MV-4-11 (cell line): ENCODE data around the gene NREP.

Source experiments
- DNase-seq: peaks from one replicate; lab custom pipeline; 2025; lab: John Stamatoyannopoulos, UW

The NREP gene

GRCh38 chr5:111765613-111766571, 8.9 kb upstream of the NREP start:
- no peak for DNase-seq

DNA sequence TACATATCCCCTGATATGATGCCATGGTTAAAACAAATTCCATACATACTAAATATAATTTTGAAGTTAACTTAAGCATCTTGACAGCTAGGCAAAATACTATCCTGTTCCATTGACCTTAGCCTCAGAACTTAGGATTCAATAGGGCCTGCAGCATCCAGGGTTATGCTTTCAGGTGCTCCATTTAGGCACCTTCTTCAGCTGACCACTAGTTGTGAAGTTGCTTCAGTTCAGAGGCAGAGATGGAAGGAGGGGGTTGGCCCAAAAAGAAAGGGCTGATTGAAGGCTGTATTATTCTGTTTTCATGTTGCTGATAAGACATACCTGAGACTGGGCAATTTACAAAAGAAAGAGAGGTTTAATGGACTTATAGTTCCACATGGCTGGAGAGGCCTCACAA, 7.0 kb upstream of the NREP start:
- DNase-seq: no peak

DNA sequence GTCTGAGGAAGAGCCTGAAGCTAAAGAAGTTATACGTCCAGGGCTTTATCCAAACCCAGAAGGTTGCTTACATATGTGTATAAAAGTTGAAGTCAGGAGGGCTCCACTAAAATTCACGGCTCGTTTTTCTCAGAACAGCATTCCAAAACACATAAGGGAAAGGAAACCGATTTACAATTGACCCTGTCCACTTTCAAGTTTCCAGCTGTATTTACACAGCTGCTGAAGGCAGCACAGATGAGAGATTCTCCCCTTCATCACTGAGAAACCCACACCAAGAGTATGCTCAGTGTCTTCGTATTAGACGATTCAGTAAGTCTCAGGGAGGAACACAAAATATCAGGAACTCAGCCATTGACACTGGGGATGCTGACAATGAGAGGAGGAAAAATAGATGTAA, 5.9 kb upstream of the NREP start:
- no peak for DNase-seq

GRCh38 chr5:111758284-111758628, 1.3 kb upstream of the NREP start:
- no peak for DNase-seq

GRCh38 chr5:111757355-111758283, 625 bp upstream of the NREP start:
- peak; percentile 89 for DNase-seq

DNA sequence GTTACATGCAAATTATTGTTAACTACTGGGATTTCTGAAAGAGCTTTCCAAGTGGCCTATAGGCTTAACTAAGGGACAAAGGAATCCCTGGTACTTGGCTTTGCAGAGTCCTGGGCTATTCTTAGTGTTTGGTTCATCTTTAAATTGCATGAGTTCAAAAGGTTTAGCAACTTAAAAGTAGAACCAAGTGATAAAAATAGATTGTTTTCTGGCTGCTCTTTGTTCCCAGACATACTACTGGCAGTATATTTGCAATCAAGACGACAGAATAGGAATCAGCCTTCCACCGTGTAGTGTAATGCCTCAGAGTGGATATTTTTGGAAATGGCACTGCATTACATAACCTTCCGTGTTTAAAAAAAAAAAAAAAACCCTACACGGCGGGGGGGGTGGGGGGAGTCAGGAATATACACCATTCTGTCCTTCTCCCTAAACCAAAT, 1.0 kb downstream of the NREP start:
- DNase-seq: peak; percentile 78

- DNase-seq: no peak
Measured at GRCh38 chr5:111755345-111755941, 1.6 kb downstream of the NREP start.

GRCh38 chr5:111753884-111754589, 3.0 kb downstream of the NREP start:
- DNase-seq: no peak

GRCh38 chr5:111752426-111752965, 4.5 kb downstream of the NREP start:
- DNase-seq: no peak

GRCh38 chr5:111749303-111750026, 7.5 kb downstream of the NREP start:
- DNase-seq: no peak

DNA sequence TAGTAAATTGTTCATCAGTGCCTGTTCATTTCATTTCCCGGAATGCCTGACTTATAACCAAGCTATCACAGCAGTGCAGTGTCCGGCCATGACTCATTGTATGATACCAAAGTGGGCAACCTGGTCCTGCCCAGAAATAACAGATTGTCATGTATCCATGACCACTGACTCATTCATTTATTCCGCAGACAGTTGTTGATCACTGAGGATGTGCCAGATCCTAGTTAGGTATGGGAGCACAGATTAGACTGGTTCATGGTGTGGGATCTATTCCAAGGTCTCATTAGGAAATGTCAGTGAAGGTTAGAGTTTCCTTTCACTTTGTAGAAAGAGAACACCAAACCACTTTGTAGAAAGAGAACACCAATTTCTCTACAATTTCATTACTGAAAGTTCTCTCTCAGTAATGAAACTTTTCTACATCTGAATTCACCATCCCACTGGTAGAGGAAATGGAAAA, 8.7 kb downstream of the NREP start:
- DNase-seq: no peak

- DNase-seq: no peak
Measured at GRCh38 chr5:111747337-111747736, 9.7 kb downstream of the NREP start.

- no peak for DNase-seq
Measured at GRCh38 chr5:111746791-111747190, 10.2 kb downstream of the NREP start.

GRCh38 chr5:111745075-111745739, 11.8 kb downstream of the NREP start:
- DNase-seq: no peak

DNA sequence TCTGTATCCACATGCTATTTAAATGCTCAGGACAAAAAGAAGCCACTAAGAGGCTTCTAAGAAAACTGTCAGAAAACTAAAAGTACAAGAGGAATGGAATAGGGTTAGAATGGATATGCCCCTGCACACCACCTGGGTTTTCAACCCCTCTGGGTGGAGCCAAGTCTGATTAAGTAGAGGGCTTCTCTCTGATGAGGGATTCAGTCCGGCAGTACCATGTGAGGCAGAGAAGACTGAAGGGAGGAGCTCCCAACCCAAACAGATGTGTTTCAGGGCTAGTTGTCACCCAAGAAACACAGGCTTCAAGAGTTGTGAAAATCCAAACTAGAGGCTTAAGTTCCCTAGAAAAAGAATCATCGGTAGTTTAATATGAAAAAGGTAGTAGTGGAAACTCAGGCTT, 12.5 kb downstream of the NREP start:
- no peak for DNase-seq

DNA sequence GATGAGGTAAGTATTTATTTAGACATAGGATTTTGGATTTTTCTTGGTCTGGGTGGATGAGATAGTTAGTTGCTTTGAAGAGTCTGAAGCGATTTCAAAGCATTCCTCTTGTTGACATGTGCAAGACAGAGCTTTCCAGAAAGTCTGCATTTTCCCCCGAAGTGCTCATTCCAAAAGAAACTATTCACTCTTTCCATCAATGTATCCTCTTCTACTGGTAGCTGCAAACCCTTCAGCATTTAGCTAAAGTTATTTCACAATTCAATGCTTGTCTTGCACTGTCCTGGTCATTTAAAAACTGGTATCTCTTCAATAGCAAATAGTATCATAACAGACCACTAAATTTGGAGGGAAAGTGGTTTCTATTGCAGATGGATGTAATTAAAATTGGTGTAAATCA, 13.0 kb downstream of the NREP start:
- no peak for DNase-seq

GRCh38 chr5:111743512-111743911, 13.5 kb downstream of the NREP start:
- DNase-seq: no peak

GRCh38 chr5:111742177-111742994, 14.6 kb downstream of the NREP start:
- DNase-seq: no peak

DNA sequence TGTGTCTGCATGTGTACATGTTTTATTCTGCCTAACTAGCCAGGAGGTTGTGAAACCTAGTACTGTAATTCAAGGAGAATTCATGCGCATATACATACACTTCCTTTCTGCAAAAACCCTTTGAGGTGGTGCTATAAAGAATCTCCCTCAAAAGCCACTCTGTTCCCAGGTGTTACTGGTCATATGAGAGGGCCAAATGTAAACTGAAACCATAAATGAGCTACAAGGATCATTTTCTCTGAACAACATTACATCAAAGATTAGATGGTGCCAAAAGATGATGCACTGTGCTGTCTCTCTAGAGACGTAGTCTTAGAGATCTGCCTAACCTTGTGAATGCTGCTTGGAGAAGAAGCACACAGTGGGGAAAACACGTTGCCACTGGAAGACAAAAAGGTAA, 15.7 kb downstream of the NREP start:
- DNase-seq: no peak
